NB4 (cell line): ENCODE results near the gene SLAIN2.
"Not testable (repeated sequence)": the region's sequence is repeated elsewhere in the genome, so short reads cannot be mapped to it uniquely, and the experiment has no call there.

ENCODE experiments used
- DNase-seq: peaks from one replicate; pipeline ENCODE4 v3.0.0; 2010; ENCODE audit warnings: low read depth
- H3K4me3 ChIP-seq: one replicate; pipeline ENCODE4 v1.5.1; 2011; ENCODE audit warnings: mild to moderate bottlenecking, low read depth, low read length, moderate library complexity
- MYC ChIP-seq: IDR thresholded peaks from 2 replicates; pipeline ENCODE4 v1.6.1; 2011; ENCODE audit warnings: low read depth, low read length
- POLR2A ChIP-seq: IDR thresholded peaks from 2 replicates; pipeline ENCODE4 v1.6.1; 2011; ENCODE audit warnings: mild to moderate bottlenecking; ENCODE audit not compliant: insufficient read length; ENCODE audit errors: extremely low read depth
- TF ChIP-seq, protein P1 (sequence below): IDR thresholded peaks from one replicate; pipeline ENCODE4 v1.5.1; 2012; ENCODE audit warnings: low read depth, low read length
- TF ChIP-seq, protein P2 (sequence below): IDR thresholded peaks from 2 replicates; pipeline ENCODE4 v1.6.1; 2011; ENCODE audit warnings: low read depth, low read length

SLAIN2 gene

DNA sequence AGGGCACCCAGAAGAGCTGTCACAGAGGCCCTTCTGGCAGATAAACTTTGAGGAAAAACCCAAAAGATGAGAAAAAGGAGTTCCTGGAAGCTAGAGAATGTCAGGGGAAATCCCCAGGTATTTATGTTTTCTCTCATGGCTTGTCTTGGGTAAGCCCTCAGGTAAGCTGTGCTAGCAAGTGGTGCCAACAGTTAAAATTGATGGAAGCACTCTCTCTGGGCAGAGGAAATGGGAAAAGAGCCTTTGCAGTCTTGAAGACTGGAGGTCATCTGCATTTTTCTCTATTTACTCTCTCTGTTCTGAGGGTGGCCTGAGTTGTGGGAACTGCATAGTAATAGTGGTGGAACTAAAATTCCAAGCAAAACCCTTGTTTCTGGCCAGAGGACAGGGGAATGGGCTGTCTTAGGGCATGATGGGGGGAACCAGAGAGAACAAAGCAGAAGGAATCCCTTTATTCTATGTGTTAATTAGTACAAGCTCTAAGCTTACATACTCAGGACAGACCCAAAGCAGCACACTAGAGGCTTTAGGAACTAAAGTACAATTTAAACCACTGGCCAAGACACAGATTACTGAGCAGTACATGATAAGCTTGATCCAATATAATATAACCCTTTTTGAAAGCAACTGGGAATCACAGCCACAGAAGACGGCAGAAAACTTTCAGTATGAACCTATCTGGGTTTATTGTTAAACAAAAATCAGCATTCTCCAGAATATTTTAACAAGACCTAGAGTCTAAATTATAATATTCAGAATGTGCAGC is 88.6 kb downstream of the SLAIN2 start:
- DNase-seq: no peak
- TF ChIP-seq, protein P1, sequence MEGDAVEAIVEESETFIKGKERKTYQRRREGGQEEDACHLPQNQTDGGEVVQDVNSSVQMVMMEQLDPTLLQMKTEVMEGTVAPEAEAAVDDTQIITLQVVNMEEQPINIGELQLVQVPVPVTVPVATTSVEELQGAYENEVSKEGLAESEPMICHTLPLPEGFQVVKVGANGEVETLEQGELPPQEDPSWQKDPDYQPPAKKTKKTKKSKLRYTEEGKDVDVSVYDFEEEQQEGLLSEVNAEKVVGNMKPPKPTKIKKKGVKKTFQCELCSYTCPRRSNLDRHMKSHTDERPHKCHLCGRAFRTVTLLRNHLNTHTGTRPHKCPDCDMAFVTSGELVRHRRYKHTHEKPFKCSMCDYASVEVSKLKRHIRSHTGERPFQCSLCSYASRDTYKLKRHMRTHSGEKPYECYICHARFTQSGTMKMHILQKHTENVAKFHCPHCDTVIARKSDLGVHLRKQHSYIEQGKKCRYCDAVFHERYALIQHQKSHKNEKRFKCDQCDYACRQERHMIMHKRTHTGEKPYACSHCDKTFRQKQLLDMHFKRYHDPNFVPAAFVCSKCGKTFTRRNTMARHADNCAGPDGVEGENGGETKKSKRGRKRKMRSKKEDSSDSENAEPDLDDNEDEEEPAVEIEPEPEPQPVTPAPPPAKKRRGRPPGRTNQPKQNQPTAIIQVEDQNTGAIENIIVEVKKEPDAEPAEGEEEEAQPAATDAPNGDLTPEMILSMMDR: no peak
- TF ChIP-seq, protein P2, sequence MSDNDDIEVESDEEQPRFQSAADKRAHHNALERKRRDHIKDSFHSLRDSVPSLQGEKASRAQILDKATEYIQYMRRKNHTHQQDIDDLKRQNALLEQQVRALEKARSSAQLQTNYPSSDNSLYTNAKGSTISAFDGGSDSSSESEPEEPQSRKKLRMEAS: no peak
- TF ChIP-seq POLR2A (no peak), MYC (no peak)
- H3K4me3 ChIP-seq: no peak overlapping the region

DNA sequence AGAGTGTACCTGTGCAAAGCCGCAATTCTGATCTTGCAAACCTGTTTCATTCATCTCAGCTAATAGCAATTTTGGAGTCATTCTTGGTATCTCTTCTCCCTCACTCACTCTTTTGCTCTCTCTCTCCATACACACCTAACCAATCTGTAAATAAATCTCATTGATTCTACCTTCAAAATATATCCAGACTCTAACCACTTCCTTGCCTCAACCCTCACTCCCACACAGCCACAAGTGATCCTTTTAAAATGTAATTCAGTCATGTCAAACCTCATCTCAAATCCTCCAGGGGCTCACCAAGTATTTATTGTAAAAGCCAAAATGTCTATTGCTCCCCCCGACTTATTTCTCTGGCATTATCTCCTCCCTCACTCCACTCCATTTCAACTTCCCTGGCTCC is 90.1 kb downstream of the SLAIN2 start:
- H3K4me3 ChIP-seq: no peak overlapping the region
- no peak for TF ChIP-seq POLR2A
- no peak for TF ChIP-seq MYC
- TF ChIP-seq, protein P2: no peak
- TF ChIP-seq, protein P1: no peak
- DNase-seq: peak; percentile 42

DNA sequence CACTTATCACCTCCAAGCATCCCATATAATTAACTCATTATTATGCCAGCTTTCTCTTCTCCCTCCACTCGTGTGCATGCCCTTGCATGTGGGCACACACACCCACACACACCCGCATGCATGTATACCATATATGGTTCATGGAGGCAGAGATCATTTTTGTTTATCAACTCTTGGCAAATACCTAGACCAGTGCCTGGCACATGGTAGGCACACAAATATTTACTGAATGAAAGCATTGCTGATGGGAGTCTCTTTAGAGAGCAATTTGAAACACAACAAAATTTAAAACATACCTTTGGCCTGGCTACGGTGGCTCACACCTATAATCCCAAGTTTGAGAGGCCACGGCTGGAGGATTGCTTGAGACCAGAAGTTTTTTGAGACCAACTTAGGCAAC is 90.7 kb downstream of the SLAIN2 start:
- no peak for DNase-seq
- TF ChIP-seq, protein P2: no peak
- no peak for TF ChIP-seq POLR2A
- TF ChIP-seq, protein P1: no peak
- no peak for TF ChIP-seq MYC
- no peak overlapping the region for H3K4me3 ChIP-seq

DNA sequence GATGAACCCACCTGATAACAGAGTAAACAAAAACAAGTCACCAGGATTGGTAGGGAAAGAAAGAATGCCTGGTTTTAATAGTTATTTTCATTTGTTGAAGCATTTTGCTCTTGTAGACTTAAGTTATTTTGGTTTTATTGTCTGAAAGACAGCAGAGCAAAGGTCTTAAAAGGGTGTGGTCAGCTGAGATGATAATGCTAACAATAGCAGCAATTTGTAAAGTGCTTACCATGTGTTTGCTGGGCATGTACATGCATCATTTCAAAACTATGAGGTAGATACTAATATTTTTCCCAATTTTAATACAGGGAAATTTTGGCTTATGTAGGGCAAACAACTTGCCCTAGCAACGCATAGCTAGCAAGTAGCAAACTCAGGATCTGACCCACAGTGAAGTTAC is 95.0 kb downstream of the SLAIN2 start:
- H3K4me3 ChIP-seq: no peak overlapping the region
- TF ChIP-seq MYC: no peak
- TF ChIP-seq, protein P1: no peak
- no peak for DNase-seq

DNA sequence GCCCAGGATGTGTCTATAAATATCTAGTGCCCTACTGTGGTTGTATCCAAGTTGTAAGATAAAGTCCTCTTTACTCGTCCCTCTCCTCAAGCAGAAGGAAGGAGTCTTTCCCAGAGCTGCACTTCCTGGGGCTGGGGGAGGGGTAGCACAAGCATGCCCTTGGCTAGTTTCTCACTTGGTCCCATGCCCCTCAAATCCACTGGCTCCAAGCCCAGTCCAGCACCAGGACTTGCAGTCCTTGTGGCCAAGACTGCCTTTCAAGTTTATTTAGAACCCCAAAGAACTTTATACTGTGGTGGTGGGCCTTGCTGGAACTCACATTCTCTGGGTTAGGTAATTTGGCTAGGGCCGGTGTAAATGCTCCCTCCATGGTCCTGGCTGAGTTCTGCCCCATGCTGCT is 98.7 kb downstream of the SLAIN2 start:
- no peak for DNase-seq
- no peak overlapping the region for H3K4me3 ChIP-seq
- TF ChIP-seq, protein P1: no peak
- TF ChIP-seq POLR2A: no peak
- TF ChIP-seq, protein P2: no peak
- TF ChIP-seq MYC: no peak

DNA sequence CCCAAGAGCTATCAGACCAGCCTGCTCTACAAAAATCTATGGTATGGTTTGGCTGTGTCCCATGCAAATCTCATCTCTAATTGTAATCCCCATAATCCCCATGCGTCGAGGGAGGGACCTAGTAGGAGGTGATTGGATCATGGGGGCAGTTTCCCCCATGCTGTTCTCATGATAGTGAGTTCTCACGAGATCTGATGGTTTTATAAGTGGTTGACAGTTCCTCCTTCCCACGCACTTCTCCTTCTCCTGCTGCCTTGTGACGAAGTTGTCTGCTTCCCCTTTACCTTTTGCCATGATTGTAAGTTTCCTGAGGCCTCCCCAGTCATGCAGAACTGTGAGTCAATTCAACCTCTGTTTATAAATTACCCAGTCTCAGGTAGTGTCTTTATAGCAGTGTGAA is 99.6 kb downstream of the SLAIN2 start:
- not testable (repeated sequence) for H3K4me3 ChIP-seq
- DNase-seq: peak; percentile 47
